DMS 273 (cell line): Measurements from ENCODE around the gene GP1BA.

Experiments
- DNase-seq: peaks from one replicate; lab custom pipeline; 2025; ENCODE audit not compliant: unreplicated experiment; lab: John Stamatoyannopoulos, UW

Gene GP1BA

GRCh38 chr17:4949321-4950074 lies 17.4 kb downstream of the GP1BA start:
- peak; percentile 72 for DNase-seq

GRCh38 chr17:4950075-4950745 lies 18.1 kb downstream of the GP1BA start:
- no peak for DNase-seq

- DNase-seq: no peak
Measured at GRCh38 chr17:4950746-4951204, 18.7 kb downstream of the GP1BA start, which contains the start of gene ENO3. Gene ENO3 (plus strand): TSS chr17:4951119. CDS start chr17:4951830, 711 bp downstream.

- no peak for DNase-seq
Measured at GRCh38 chr17:4951486-4951885, 19.4 kb downstream of the GP1BA start.

GRCh38 chr17:4953451-4953961 lies 21.4 kb downstream of the GP1BA start:
- DNase-seq: no peak

- DNase-seq: no peak
Measured at GRCh38 chr17:4955091-4955490, 23.0 kb downstream of the GP1BA start.

- no peak for DNase-seq
Measured at GRCh38 chr17:4956493-4957061, 24.5 kb downstream of the GP1BA start.

- no peak for DNase-seq
Measured at GRCh38 chr17:4958102-4958501, 26.0 kb downstream of the GP1BA start.

- DNase-seq: no peak
Measured at GRCh38 chr17:4959261-4959965, 27.3 kb downstream of the GP1BA start.

GRCh38 chr17:4960279-4960922 lies 28.3 kb downstream of the GP1BA start:
- DNase-seq: no peak

- DNase-seq: no peak
Measured at GRCh38 chr17:4965311-4965986, 33.4 kb downstream of the GP1BA start.

- peak; percentile 98 for DNase-seq
Measured at GRCh38 chr17:4966844-4967538, 34.9 kb downstream of the GP1BA start.

GRCh38 chr17:4967539-4968485 lies 35.7 kb downstream of the GP1BA start, which contains the start of gene SPAG7:
Gene SPAG7 (minus strand): TSS chr17:4967817. CDS start chr17:4967804, 13 bp downstream.
- peak; percentile 96 for DNase-seq

- no peak for DNase-seq
Measured at GRCh38 chr17:4968486-4969046, 36.5 kb downstream of the GP1BA start.

- DNase-seq: no peak
Measured at GRCh38 chr17:4969047-4969550, 37.0 kb downstream of the GP1BA start.

GRCh38 chr17:4969551-4970173 lies 37.6 kb downstream of the GP1BA start:
- DNase-seq: no peak

GRCh38 chr17:4970273-4970672 lies 38.2 kb downstream of the GP1BA start:
- no peak for DNase-seq
